Measurements from ENCODE around the gene SLC25A25.
A peak's percentile ranks its signal among the peaks of the same experiment; 100 is the strongest.

SLC25A25 gene

DNA sequence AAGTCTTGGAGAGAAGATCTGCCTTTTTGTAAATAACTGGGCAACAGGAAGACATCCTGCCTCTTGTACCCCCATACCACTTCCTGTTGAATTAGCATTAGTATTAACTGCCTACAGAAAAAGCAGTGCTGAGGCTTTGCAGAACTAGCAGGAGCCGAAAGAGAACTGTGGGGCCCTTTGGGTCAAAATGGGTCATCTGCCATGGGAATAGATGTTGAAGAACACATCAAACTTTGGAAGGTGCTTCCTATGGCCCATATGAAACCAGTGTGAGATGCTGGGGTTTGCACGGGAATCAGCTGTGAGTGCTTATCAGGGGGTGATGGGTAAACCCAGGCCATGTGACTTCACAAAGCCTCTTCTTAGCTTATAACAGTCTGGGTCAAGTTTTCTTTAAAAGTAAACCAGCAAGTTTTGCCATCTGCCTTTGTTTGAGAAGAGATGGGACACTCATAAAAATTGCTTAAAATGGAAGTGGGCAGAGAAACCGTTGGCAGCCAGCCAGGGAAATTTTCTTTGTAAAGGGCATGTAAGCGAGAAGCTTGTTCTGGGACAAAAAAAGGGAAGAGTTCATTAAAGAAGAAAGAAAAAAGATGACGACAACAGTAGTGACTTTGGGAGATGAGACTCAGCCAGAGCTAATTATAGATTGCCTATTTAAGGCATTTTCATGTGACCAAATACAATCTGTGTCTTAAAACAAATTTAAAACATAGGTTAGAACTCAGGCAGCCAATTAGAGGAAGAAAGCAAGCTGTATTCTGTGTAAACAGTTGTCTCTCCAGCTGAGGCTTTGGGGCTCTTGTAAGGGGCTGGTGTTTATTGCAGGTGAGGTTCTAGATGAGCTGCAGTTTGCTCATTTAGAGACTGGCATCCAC lies 4.4 kb downstream of the SLC25A25 start:
- peak; percentile 44 for DNase-seq (ENCODE audit: low spot score)

- no peak for DNase-seq (ENCODE audit: low spot score)
Measured at GRCh38 chr9:128073253-128073886, 5.3 kb downstream of the SLC25A25 start.

DNA sequence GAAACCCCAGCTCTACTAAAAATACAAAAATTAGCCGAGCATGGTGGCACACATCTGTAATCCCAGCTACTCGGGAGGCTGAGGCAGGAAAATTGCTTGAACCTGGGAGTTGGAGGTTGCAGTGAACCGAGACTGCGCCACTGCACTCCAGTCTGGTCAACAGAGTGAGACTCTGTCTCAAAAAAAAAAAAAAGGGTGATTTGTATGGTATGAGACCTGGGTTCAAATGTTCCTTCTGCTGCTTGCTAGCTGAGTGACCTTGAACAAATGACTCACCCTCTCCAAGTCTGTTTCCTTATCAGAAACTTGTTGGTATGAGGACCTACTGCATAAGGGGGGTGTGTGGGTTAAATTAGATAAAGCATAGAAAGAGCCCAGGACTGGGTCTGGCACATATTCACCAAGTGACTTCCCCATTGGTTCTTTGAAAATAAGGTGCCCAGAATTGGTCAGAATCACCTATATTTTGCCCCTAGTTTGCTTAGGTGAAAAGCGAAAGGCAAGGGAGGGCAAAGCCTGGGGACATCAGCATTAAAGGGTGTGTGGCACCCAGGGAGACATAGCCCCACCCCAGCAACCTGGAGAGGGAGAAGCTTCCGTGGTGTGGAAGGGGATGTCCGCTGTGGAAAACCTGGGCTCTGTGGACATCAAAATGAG lies 9.9 kb downstream of the SLC25A25 start:
- DNase-seq (ENCODE audit: low spot score): no peak

DNA sequence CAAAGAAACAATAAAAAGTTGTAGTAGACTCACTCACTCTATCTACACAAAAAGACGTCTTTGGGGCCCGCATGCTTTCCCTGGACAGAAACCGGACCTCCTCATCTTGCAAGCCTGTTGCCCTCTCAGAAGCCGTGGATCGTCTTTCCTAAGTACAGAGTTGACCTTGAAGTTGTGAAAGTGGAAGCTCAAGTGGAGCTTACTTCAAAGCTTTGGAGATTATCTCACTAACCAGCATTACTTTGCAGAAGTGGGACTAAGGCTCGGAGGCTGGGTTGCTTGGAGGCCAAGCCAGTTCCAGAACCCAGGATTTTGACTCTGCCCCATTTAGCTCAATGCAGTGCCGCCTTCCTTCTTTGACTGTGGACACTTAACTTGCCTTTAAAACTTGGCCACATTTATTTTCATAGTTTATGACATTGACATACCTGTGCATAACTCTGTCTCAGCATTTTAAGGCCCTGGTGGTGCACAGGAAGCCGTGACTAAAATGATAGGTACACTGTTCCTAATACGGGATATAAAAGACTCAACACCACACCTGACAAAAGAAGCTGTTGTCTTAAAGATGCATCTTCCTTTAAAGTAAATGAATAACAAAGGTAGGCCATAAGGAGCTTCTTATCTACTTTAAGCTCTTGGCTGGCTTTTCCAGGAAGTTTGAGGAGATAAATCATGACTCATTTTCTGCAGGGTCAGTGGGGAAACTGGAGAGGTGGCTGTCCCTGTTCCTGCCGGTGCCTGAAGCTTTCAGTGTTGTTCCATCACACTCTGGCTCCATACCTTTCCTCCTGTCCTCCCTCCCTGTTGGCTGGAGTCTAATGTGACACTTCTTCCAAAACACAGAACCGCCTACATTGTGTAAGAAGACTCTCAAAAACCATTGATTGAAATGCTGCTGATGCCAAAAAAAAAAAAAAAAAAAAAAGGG lies 10.7 kb downstream of the SLC25A25 start:
- DNase-seq (ENCODE audit: low spot score): no peak

DNA sequence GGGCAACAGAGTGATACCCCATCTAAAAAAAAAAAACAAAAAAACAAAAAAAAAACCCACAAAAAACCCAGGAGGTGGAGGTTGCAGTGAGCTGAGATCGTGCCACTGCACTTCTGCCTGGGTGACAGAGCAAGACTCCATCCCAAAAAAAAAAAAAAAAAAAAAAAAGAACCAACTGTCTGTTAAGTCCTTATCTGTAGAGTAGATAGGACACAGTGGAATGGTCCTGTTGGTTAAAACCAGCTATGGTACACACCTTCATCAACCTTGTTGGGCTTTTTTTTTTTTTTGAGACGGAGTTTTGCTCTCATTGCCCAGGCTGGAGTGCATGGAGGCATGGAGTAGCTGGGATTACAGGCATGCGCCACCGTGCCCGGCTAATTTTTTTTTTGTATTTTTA lies 12.2 kb downstream of the SLC25A25 start:
- DNase-seq (ENCODE audit: low spot score): no peak

DNA sequence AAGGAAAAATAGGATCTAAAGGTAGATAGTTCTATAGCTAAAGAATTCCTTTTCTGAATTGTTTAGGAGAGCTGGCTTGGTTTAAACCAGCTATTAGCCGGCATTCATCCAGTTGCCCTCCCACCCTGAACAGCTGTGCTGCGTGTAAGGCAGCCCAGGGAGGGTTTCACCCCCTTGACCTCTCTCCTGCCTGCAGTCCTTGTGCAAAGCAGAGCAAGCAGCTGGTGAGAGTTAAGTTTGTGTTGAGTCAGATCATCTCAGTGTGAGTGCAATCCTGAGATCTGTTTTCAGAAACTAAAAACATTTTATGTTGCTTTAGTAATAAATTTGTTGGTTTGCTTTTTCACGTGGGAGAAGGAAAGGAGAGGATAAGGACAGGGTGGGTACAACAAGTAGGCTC lies 13.0 kb downstream of the SLC25A25 start:
- peak; percentile 88 for DNase-seq (ENCODE audit: low spot score)

GRCh38 chr9:128082151-128082550 lies 14.1 kb downstream of the SLC25A25 start:
- no peak for DNase-seq (ENCODE audit: low spot score)

- no peak for DNase-seq (ENCODE audit: low spot score)
Measured at GRCh38 chr9:128084746-128085145, 16.7 kb downstream of the SLC25A25 start.

GRCh38 chr9:128085943-128086342 lies 17.9 kb downstream of the SLC25A25 start:
- no peak for DNase-seq (ENCODE audit: low spot score)

DNA sequence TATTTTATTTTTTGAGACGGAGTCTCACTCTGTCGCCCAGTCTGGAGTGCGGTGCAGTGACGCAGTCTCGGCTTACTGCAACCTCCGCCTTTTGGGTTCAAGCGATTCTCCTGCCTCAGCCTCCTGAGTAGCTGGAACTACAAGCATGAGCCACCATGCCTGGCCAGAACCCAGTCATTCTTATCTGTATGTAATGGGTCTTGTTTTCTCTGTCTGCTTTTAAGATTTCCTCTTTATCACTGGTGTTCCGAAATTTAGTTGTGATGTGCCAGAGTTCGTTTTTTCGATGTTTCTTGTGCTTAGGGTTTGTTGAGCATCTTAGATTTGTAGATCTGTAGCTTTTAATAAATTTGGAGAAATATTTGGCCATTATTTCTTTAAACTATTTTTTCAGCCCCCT lies 19.2 kb downstream of the SLC25A25 start:
- DNase-seq (ENCODE audit: low spot score): no peak

DNA sequence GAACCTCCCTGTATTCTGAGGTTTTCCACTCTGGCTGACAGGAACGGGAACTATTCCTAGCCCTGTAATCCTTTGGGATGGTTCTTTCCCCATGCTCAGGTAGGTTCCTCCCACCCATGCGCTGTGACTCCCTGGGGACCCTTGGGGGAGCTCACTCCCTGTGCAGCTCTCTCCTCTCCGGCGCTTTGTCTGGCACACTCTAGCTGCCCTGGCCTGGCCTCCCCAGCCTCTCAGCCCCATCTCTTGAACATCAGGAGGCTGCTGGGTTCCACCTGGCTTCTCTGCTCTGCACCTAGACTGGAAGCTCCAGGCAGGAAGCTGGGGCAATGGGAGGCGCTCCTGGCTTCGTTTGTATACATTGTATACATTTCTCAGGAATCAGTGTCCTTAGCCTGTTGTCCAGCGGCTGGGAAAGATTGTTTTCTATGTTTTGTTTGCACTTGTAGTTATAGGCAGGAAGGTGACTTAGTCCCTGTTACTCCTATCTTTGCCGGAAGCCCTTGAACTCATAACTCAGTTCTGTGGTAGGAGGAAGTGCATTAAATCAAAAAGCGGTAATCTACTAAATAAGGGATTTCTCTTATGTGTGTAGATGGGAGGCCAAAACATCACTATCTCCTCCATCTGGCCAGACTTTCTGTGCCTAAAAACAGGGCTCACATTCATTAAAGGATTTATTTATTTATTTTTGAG lies 20.4 kb downstream of the SLC25A25 start:
- DNase-seq (ENCODE audit: low spot score): no peak

GRCh38 chr9:128089299-128089698 lies 21.3 kb downstream of the SLC25A25 start:
- DNase-seq (ENCODE audit: low spot score): no peak

DNA sequence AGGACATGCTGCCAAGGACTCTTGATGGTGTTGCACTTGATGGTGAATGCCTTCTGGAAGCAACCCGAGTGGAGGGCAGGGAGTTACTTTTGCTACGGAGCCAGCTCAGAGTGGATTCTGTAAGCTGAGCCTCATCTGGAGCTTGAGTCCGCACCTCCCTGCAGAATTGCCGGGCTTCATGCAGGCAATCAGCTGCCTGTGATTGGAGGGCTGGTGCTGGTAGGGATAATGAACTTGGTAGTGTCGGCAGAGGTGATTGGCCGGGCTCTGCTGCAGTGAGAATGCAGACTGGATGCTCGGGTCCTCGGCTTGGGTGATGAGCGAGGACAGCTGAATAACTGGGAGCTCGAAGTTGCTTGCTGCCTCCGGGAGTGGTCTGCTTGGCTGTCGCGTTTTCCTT lies 23.1 kb downstream of the SLC25A25 start:
- DNase-seq (ENCODE audit: low spot score): peak; percentile 88

DNA sequence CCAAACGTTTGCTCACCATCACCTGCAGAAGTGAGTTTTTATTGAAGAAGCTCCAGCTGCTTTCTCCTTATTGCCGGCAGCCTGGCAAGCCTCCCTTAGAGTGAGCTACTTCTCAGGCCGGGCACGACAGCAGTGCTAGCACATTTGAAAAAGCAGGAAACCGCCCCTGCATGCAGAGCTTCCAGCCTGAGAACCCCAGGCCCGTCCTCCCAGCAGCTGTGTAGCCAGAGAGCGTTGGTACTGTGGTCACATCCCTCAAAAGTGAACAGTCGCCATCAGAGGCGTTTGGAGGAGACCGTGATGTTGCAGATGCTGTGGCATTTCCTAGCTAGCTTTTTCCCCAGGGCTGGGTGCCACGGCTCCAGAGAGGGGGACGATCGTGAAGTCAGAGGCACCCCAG lies 23.5 kb downstream of the SLC25A25 start:
- no peak for DNase-seq (ENCODE audit: low spot score)

DNA sequence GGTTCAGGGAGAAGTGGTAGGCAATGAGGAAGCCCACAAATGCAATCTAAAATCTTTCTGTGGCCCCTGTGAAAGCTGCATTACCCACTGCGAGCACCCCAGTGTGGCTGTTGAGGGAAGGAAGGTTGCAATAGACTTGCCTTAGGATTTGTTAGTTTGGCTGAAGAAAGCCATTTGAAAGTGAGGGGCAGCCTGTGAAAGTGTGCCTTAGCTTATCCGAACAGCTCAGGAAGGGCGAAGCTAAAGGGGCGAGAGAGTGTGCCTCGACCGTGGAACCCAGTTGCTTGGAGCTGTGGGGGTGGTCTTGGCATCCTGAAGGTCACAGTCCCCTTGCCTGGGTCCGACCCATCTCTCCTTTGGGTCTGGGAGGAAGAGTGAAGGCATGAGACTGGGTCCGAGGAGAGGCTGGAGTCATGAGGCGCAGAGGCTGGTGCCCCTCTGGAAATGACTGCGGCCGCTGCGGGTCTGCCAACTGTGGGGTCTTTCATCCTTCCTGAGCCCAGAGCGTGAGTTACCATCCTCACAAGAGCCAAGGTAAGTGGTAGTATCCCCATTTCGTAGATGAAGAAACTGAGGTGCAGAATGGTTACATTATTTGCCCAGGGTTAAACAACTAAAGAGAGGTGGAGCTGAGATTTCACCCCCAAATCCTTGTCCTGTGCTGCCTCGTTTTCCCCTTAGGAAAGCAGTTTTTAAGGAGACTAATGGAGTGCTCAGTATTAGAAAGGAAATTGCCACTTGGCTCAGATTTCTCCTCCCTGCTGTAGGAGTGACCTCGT lies 24.4 kb downstream of the SLC25A25 start:
- no peak for DNase-seq (ENCODE audit: low spot score)

- DNase-seq (ENCODE audit: low spot score): no peak
Measured at GRCh38 chr9:128093011-128093410, 25.0 kb downstream of the SLC25A25 start.

GRCh38 chr9:128094166-128094949 lies 26.3 kb downstream of the SLC25A25 start:
- DNase-seq (ENCODE audit: low spot score): peak; percentile 94

DNA sequence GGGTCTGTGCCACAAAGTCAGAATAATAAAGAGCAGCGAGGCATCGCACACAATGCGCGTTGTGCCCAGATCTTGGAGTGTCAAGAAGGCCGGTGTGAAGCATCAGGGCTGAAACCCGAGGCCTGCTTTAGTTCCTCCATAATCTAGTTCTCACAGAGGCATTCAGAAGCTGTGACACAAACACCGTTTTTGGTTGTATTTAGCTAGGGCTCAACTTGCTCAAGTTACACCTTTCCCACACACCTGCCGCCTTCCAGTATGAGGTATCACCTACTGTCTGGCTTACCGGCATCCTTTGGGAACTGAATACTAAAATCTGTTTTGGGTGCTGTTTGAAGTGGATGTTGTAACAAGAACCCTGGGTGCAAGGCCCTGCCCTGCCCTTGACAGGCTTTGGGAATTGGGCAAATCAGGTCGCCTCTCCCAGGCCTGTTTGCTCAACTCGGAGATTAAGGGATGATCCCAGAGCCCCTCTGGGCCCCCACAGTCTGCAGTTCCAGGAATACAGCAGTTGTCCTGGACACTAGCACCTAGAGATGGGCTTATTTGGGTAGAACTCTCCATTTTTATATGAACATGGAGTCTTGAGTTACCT lies 27.0 kb downstream of the SLC25A25 start:
- DNase-seq (ENCODE audit: low spot score): no peak
